HG03064 (cell line): ENCODE data around the gene PTPRT.

Experiments used
- ATAC-seq: cut with Tn5 transposase; IDR thresholded peaks from one replicate; pipeline ENCODE4 v1.9.1; 2021; ENCODE audit warnings: low read depth; ENCODE audit not compliant: unreplicated experiment

The PTPRT gene

DNA sequence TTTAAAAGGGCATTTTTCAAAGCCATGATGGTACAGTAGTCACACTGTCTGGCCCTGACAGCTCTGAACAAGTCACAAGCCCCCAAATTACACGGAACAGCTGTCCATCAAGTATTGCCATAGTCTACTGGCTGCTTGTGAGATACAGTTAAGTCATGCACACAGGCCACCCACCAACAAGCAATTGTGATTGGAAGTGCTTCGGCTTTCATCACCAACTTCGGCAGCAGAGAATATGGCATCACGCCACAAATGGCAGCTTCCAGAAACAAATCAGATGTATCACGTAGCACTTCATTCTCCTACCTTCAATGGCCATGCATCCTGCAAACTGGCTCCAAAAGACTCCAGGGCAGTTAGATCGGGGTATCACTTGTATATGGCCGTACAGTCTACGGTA, 160.5 kb downstream of the PTPRT start:
- ATAC-seq: no peak

DNA sequence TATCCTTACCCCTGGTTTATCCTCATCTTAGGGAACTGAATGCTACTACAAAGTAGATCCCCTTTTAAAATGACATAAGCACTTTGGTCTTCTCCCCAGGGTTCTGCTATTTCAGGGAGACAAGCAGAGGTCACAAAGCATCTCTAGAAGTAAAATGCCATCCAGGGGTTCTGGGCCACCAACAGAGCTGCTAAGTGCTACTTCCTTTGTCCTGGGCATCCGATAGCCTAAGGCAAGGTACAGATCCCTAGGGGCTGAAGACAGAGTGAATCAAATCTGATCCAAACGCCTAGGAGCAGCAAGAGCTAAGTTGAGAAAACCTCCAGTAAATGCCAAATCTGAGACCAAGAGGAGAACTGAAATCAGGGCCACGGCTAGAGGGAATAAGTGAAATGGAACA, 161.2 kb downstream of the PTPRT start:
- no peak for ATAC-seq

DNA sequence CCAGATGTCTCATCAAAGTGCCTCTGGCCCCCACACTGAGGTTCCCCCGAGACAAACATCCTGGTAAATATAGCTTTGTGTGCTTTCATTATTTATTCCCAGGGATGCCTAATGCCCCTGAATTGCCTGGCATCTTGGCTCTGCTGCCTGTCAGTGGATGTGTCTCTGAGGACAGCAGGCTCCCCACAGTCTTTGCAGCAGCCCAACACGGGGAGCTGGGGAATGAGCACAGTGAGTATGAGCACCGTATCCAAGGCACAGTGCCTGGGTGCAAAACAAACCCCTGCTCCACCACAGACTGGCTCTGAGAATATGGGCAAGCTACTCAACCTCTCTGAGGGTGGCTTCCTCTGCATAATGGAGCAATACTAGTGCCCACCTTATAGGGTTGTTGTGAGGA, 165.9 kb downstream of the PTPRT start:
- ATAC-seq: no peak

DNA sequence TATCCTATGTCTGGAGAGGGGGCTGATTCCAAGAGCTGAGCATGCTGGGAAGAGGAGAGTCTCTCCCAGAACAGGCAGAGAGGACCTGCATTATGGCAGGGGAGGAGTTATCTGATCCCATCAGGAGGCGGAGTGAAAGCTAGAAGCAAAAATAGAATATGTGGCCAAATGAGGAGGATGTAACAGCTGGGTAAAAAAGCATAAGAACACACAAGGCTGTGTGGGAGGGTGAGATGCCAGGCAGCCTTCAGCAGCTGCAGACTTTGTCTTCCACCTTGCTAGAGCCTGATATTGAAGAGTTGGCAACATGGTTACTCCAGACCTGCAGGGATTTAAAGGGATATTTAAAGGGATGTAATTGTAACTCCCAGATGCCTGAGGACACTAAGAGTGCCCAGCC, 167.1 kb downstream of the PTPRT start:
- no peak for ATAC-seq

DNA sequence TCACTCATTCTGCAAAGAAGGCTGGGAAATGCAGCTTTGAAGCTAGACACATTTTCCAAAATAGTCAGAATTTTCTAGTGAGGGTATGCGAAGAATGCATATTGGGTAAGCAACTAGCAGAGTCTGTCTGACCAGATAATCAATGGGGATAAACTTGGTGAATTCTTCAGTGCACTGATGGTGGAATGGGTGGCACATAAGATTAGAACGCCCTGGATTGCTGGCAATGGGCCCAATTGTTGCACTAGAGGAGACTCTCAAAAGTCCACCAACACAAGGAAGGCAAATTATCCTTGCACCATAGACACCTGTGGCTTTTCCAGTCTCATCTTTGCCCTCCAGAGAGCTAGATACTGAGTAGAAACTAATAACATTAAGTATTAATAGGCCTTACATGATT, 167.6 kb downstream of the PTPRT start:
- ATAC-seq: no peak

DNA sequence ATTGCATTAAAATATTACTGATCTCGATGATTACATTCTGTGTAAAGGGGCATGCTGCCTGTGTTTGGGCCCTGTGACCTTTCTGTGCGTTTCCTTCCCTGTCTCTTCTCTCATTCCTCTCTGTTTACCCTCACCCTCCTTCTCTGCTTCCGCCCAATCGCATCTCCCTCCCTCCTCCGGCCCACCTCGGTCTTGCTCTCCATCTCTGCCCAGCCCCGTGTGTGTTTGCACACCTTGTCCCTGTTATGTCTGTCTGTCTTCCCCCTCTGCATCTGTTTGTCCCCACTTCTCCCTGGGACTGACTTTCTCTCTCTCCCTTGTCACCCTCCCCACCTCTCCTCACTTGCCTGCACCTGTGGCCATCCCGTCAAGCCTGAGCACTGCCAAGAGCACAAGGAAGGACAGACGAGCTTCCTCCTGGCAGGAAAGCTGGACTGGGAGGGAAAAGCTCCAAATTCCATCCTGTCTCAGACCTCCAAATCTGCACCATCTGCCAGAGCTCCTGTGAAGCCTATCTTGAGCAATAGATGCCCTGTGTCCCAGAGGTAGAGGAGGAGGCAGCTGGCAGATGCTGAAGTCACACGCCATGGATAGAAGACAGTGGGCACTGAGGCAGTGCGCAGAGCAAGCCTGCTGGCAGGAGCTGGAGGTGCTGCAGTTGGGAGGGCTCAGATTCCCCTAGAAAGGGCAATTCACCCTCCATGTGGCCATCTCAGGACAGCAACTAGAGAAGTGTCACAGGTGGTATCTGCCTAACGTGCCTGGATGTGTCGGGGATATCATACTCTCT, 172.3 kb downstream of the PTPRT start:
- no peak for ATAC-seq

DNA sequence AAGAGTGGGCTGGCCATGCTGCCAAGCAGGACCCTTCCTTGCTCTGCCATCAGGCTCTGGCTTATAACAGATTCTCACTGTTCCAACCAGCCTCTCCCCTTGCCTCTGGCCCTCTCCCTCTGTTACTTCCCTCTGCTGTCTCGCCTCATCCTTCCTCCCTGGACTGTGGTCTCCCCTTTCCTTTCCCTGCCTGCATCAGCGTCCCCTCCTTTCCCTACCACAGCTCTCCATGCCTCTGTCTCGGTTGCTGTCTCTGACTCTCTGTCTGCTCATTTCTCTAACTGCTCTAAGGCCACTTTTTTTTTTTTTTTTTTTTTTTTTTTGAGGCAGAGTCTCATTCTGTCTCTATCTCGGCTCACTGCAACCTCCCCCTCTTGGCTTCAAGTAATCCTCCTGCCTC, 173.4 kb downstream of the PTPRT start:
- no peak for ATAC-seq

DNA sequence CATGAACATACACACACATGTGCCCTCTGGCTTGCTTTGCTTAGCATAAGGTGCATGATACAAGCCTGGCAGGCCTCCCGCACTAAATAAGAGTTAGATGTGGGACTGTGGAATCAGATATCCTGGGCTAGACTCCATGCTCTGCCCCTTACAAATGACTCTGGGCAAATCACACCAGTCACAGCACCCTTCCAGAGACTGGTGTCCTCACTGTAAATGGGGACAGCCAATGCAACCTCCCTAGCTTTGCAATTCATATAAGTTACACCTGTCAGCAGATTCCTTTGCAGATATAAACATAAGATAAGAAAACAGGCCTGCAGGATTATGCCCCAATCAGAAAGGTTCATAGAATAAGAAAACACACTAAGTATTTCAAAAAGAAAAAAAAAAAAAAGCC, 174.1 kb downstream of the PTPRT start:
- no peak for ATAC-seq

DNA sequence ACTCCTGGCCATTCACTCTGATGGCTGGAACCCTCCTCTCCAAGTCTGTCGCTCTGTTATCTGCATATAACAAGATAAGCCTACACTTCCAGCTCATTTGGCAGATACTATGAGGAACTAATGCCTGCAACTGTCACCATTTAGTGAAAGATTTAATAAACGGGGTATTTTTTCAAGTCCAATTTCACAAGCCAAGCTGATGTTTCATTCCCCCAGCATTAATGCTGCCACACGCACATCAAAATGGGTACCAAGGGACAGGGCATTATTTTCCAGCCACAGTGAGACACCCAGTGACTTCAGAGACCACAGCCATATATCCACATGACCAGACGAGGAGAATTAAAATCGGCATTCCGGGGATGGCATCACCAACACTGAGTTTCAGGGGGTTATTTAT, 175.5 kb downstream of the PTPRT start:
- no peak for ATAC-seq

DNA sequence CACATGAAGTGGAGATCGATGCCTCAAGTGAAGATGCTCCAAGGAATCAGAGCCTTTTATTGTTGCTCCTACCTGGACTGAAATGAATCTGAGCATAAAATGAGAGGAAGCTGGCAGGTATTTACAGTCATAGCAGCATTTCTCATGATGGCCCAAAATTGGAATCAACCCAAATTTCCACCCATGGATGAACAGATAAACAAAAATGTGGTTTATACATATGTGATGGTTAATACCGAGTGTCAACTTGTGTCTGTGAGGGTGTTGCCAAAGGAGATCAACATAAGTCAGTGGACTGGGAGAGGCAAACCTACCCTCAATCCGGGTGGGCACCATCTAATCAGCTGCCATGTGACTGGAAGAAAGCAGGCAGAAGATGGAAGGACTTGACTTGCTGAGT, 178.2 kb downstream of the PTPRT start:
- ATAC-seq: no peak

DNA sequence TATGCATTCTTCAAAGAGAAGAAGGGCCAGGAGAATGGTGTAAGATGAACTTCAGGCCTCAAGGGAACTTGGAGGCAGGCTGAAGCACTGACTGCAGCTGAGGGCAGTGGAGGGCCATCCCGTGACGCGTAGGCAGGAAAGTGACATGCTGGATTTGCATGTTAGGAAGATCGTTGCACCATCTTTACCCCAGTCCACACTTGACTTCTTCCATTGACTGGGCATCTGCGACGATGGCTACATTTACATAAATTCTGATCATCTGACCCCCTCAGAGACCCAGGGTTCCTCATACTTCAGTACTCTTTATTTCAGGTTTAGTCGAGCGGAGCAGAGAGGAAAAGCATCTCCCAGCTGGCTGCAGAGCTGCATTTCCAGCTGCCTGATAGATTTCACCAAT, 180.2 kb downstream of the PTPRT start:
- ATAC-seq: no peak

DNA sequence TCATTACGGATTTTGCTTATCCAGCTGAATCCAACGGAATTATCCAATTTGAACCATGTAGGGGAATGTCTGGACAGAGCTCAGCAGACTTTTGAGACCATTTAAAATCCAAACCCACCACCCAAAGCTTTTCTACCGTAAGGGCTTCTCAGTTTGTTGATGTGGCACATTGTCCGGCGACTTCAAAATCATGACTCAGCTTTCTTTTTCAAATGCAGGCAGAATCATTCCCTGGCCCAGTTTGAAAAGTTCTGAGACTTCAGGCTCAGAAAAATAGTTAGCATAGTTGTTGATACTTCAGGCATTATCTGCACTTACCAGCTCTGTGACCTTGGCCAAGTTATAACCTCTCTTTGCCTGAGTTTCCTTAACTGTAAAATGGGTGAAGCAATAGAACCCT, 182.2 kb downstream of the PTPRT start:
- ATAC-seq: no peak

DNA sequence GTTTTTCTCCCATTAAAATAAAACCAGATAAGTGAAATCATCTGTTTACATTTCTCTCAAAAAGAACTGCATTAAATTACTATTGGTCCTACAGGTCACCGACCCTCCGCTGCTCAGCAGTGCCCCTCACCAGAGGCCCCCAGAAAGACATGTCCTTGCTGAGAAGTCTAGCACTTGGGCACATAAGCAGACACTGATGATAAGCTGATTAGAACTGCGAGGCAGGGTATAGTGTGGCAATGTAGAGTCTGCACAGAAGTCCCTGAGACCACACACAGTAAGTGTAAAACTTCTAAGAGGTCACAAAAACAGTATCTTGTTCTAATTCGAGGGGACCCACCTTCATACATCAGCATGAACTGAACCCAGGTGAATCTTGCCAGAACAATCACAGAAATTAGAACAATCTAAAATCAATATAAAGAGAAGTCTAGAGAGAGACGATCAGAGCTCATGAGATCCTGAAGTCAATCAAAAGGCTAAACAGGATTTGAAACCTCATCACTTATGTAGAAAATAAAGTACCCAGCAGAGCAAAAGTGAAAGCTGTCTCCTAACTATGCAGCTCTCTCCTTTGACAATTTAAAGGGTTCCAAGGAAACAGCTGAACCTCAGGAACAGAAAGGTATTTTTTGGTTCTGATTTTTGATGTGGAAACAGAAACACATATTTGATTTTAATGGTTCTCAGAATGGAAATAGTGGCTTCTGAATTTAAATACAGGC, 182.9 kb downstream of the PTPRT start:
- ATAC-seq: no peak

DNA sequence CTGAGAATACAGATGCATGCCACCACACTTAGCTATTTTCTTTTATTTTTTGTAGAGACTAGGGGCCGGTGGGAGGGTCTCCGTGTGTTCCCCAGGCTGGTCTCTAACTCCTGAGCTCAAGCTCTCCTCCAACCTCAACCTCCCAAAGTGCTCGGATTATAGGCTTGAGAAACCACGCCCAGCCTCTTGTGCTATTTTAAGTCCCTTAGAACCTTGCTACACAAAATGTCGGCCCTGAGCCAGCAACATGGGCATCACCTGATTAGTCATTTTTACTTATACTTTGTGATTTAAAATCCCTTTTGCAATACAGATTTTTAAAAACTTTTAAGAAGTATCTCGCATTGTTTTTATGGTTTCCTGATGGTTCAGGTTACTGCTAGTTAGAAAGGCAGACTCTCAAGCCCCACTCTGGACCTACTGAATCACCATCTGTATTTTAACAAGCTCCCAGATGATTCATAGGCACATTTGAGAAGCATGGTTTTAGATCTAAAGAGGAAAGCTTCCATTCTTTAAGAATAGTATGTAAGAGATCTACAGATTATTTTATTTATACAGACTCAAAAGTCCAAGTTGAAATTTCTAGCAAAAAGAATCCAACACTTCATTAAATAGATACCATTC, 186.3 kb downstream of the PTPRT start:
- ATAC-seq: no peak

DNA sequence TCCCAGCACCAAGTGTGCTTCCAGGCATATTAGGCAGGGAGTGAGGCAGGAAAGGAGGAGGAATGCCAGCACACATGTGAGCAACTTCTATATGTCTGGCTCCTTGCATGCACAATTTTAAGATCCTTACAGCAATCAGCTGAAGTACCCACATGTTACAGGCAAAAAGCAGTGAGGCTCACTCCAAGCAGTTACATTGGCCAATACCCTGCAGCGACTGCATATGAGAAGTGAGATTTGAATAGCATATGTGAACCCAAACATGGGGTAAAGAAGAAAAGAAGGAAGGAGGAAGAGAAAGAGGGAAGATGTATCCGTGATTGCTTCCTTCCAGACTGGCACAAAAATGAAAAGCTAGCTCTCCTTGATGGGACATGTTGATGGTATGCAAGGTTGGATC, 193.6 kb downstream of the PTPRT start:
- no peak for ATAC-seq

DNA sequence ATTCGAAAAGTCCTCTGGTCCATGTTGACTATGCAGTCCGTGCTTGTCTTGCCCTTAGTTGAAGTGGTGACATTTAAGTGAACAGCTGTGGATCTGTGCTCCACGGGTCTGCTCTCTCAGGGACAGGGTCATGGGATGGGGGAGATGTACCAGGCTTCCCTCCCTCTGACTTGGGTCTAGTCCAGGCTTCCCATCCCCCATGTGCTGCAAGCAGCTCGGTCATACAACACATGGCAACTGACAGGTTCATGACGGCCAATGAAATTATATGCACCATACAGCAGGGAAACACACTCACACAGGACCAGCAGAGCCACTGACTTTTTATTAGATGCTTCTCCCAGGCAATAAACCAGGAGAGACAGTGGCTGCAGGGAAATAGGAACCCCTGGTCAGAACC, 201.4 kb downstream of the PTPRT start:
- no peak for ATAC-seq

DNA sequence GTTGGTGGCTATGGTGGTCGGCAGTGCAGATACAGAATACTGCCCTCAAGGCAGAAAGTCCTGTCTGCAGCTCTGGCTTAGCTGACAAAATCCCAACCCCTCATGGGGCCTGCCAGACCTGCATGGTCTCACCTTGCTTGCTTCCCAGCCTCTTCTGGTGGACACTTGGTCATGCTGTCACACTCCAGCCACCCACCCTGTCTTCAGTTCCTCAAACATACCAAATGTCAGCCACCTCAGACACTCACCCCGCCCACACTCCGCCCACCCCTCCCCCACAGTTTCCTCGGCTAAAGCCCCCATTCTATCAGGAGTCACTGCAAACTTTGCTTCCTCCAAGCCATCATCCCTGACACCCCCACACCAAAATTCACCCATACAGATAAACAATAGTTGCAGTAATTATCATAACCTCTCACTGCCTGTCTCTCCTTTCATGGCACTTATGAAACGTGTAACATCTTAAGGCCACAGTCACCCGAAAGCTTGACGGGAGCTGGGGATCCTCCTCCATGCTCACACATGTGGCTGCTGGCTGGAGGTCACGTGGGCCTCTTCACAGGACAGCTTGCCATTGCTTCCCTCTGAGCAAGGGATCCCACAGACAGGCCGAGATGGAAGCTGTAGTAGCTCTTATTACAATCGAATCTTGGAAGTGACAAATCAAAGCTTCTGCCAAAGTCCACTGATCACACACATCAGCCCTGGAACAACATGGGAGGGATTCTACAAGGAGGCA, 202.2 kb downstream of the PTPRT start:
- ATAC-seq: no peak

DNA sequence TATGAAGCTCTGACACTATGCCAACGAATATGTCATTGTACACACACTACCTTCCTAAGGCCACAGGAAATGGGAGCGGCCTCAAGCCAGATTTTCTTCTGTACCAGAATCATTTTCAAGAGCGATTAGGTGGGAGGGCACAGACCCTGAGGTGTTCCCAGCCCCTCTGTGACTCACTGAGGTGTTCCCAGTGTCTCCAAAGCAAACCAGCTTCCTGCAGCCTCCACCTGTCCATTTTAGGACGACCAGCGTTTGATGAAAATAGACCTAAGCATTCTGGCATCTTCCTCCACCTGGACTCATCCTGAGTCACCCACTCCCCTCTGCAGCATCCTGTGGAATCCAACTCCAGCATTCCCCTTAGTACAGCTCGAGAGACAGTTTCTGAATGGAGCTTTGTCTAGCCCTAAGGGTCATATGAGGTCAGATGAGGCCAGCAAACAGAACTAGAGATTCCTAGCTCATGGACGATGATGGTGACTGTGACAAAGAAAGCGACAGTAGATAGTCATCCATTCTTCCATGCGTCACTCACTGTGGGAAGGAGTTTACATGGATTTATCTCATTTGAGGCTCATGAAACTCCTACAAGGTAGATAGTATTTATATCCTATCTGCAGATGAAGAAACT, 203.4 kb downstream of the PTPRT start:
- ATAC-seq: no peak

DNA sequence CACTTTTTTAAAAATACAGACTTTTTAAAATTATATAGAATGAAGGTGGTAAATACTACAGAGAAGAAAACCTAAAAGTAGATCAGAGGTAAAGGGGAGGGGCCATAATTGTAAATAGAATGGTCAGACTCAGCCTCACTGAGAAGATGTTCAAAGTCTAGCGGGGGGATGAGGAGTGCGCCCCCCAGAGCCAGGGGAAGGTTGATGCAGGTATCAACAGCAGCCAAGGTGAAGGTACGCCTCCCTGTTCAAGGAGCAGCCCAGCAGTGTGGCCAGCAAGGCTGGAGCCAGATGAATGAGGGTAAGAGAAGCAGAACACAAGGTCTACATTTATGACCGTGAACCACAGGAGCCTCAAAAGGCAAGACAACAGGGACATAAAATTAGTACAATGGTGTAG, 204.1 kb downstream of the PTPRT start:
- ATAC-seq: no peak

DNA sequence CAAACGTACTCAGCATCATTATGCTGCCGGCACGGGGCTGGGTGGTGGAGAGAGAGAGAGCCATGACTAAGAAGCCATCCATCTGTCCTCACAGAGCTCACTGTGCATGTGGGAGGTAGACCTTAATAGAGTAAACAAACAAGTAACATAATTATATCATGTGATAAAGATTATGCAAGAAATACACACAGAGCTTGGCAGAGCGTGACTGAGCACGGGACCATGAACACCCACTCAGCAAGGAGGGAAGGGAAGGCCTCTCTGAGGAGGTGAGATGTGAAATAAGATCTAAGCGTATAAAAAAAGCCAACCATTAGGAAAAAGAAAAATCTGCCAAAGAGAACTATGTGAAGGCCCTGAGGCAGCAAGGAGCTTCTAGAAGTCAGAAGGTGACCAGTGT, 207.5 kb downstream of the PTPRT start:
- ATAC-seq: no peak

DNA sequence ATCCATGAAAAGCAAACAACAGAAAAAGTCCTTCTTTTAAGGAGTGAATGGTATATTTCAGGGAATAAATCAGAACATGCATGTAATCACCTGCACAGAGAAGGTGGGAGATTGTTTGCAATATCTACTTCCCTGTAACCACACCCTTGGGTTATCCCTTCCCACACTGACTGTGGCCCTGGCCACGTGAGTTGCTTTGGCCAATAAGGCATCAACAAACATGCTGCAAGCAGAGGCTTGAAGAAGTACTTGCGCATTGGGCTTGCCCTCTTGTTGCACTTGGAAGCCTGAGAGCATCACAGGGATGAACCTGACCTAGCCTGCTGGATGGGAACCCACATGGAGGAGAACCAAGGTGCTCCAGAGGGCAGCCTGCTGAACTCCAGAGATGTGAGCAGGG, 208.5 kb downstream of the PTPRT start:
- no peak for ATAC-seq
